CD1c-positive myeloid dendritic cell (primary cell): ENCODE results near the gene MRFAP1.

Experiments used
- DNase-seq: peaks from one replicate; pipeline ENCODE4 v3.0.0-alpha.2; 2016; ENCODE audit errors: extremely low spot score

MRFAP1 gene

GRCh38 chr4:6640292-6641163, at the start of gene MRFAP1:
Gene MRFAP1, plus strand, starts transcription at chr4:6640685. Its CDS starts 178 bp downstream, at chr4:6640863.
- DNase-seq, result peak; percentile 97

DNA sequence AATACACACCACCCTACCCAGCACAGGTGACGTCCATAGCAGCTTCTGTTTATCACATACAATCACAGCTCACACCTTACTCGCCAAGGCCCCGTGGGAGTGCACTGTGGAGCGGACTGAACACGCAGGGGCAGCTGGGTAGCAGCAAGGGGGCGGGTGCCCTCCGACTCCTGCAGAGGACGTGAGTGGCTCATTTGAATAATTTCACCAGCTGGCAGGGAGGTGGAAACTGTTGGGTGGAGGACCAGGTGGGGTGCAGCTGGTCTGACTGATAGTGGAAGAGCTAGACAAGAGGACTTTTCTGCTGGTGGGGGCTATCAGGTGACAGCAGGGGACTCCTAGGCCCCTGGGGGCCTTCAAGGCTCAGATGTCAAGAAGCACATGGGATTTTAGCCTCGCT, 49.2 kb upstream of the MRFAP1 start:
- no peak for DNase-seq

GRCh38 chr4:6591781-6592180, 48.7 kb upstream of the MRFAP1 start:
- no peak for DNase-seq

GRCh38 chr4:6592804-6593563, 47.5 kb upstream of the MRFAP1 start:
- DNase-seq, result no peak

DNA sequence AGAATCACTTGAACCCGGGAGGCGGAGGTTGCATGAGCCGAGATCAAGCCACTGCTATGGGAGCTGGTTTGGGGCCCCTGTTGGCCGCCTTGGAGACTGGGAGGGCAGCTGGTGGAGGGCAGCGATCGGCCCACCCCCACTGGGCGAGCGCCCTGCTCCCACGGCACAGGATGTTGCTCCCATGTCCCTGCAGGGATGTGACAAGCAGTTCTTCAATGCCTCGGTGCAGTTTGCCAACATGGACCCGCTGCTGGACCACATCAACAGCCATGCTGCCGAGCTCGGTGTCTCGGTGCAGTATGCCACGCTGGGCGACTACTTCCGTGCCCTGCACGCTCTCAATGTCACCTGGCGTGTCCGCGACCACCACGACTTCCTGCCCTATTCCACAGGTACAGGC, 46.1 kb upstream of the MRFAP1 start:
- DNase-seq, result no peak

DNA sequence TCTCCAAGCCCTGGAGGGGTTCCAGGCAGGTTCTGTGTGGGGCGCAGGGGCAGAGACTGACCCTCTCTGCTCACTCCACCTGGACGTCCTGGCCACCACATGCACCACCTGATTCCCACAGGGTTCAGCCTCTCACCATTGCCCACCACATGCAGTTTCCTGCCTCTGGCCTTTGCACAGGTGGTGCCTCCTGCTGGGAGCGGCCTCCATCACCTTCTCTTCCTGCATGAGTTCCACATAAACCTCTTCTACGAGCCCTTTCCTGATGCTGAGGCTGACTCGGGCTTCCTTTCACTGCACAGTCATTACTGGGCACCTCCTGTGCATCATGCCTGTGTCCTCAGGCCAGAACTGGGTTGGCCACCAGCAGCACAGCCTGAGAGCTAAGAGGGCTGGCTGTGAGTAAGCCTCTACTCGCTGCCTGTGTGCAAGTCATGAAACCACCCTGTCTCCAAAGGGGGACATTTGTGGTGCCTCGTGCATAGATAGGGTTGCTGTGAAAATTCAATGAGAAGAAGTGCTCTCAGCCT, 45.6 kb upstream of the MRFAP1 start:
- no peak for DNase-seq

GRCh38 chr4:6595897-6596537, 44.5 kb upstream of the MRFAP1 start:
- DNase-seq, result no peak

DNA sequence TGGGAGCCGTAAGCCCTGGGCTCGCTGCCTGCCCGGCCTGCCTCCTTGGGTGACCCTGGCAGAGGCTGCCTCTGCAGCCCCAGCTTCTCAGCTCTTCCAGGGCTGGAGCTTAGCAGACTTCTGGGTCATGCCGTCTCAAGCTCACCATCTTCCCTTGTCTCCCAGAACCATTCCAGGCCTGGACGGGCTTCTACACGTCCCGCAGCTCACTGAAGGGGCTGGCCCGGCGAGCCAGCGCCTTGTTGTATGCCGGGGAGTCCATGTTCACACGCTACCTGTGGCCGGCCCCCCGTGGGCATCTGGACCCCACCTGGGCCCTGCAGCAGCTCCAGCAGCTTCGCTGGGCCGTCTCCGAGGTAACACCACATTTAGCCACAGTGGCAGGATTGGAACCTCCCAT, 43.5 kb upstream of the MRFAP1 start:
- DNase-seq, result no peak

GRCh38 chr4:6598127-6598526, 42.4 kb upstream of the MRFAP1 start:
- no peak for DNase-seq

DNA sequence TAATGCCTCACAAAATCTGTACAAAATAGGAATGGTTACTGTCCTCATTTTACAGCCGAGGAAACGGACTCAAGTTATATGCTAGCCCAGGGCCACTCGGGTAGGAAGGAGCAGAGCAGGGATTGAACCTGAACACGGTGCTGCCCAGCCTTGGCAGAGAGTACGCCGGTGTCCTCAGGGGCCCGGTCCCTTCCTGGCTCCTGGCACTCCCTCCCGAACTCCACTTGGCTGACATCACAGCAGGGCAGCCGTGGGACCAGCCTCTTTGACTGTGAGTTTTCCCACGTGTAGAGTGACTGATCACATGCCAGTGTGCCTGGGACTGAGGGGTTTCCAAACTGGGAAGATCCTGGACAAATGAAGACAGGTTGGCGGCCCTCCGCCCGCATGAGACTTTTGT, 41.8 kb upstream of the MRFAP1 start:
- no peak for DNase-seq

- no peak for DNase-seq
Measured at GRCh38 chr4:6601661-6602250, 38.7 kb upstream of the MRFAP1 start.

DNA sequence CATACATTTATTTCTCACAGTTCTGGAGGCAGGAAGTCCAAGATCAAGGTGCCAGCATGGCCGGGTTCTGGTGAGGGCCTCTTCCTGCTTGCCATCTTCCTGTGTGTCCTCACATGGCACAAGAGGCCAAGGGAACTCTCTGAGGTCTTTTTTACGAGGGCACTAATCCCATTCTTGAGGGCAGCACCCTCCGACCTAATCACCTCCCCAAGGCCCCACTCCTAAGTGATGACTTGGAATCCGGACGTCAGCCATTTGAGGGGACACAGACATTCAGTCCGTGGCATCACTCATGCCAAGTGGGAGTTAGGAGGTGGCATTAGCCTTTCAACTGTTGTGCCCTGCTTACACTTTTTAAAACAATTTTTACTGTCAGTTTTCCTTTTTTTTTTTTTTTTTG, 38.2 kb upstream of the MRFAP1 start:
- DNase-seq, result no peak

DNA sequence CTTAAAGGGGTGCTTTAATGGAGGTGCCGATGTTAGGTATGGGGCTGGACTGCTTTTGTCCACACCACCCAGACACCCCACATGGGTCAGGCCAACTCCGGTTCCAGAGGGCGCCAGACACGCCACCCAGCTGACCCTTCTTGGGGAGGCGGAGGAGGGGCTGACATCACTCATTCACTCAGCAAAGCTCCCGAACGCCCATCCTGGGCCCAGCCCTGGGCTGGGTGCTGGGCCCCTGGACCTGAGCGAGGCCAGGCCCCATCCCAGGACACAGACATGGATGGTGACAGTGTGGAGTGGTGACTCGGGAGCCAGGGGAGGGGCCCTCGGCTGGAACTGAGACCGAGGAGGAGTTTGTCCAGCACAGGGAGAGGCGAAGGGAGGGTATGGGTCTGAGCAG, 37.4 kb upstream of the MRFAP1 start:
- no peak for DNase-seq

DNA sequence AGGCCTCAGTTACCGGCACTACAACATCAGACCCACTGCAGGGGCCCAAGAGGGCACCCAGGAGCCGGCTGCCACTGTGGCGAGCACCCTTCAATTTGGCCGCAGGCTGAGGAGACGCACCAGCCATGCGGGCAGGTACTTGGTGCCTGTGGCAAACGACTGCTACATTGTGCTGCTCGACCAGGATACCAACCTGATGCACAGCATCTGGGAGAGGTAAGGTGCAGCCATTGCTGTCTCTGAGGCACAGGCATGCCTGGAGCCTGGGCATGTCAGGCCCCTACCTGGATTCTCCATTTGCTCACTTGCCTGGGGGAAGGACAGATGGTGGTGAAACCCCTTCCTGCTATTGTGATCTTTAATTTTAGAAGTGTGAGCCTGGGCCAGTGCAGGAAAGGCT, 35.4 kb upstream of the MRFAP1 start:
- no peak for DNase-seq

DNA sequence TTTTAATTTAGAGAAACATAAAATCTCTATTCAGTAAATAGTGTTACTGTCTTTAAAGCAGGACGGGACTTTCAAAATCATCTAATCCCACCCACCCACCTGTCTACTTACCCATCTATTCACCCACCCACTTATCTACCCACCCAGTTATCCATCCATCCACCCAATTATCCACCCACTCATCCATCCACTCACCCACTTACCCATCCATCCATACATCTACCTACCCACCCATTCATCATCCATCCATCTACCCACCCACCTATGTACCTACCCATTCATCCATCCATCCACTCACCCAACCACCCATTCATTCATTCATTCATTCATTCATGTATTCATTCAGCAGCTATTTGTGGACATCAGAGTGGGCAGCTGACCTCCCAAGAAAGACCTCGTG, 34.9 kb upstream of the MRFAP1 start:
- no peak for DNase-seq

- no peak for DNase-seq
Measured at GRCh38 chr4:6606465-6607235, 33.8 kb upstream of the MRFAP1 start.

GRCh38 chr4:6607368-6608055, 33.0 kb upstream of the MRFAP1 start:
- DNase-seq, result peak; percentile 4

GRCh38 chr4:6608758-6609414, 31.6 kb upstream of the MRFAP1 start:
- DNase-seq, result no peak

DNA sequence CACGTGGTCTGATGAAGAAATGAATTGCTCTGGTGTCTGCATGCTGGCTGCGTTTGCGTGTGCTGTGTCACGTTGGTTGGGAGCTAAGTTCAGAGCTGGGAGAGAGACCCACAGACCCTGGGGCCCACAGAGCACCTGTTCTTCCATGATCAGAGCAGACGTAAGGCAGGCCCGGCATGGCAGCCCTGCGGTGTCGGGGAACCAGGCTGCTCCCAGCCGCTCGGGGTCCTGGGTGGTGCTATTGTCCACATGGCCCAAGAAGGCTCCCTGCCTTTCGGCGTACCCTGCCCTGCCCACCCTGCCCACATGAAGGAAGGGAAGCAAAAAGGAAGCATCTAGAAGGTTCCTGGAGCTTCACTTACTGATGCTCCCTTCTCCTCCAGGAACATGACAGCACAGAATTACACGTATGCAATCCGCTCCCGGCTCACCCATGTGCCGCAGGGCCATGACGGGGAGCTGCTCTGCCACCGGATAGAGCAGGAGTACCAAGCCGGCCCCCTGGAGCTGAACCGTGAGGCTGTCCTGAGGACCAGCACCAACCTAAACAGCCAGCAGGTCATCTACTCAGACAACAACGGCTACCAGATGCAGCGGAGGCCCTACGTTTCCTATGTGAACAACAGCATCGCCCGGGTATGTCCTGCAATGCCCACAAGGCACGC, 30.9 kb upstream of the MRFAP1 start:
- no peak for DNase-seq
